Stimulated activated CD4-positive, alpha-beta T cell treated with anti-CD3 and anti-CD28 coated beads, Interleukin-4, amount 100 ng/mL, for 1 hour (primary cell): Measurements from ENCODE around the gene TGOLN2.

ENCODE experiments used
- DNase-seq: peaks from one replicate; pipeline ENCODE4 v3.0.0-alpha.2; 2020

The TGOLN2 gene

DNA sequence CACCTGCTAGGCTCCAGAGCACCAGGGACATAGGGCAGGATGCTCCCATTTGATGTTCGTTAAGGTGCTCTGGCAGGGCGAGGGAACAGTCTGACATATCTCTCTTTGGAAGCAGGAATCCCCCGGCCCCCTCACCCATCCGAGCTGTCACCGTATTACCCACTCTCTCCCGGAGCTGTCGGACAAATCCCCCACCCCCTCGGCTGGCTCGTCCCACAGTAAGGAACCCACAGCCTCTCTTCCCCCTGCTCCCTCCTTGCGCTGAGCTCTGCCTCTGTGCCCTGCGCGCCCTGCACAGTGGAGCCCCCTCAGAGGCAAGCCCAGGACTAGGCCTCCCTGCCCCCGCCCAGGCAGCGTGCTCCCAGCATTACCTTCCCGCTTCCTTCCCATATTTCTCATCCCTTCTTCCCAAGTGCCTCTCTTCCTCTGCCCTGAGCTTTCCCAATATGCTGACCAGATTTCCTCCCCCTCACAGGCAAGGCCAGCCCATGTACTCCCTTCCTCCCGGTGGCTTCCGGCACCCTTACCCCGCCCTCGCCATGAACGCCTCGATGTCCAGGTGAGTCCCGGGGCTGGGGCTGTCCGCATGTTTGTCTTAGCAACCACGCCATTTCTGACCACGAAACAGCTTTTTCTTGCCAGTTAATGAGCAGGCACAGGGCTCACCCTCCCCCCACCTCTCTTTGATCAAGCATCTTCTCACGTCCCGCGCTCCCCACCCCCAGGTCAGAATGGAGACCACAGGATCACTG, 23.8 kb downstream of the TGOLN2 start:
- no peak for DNase-seq

DNA sequence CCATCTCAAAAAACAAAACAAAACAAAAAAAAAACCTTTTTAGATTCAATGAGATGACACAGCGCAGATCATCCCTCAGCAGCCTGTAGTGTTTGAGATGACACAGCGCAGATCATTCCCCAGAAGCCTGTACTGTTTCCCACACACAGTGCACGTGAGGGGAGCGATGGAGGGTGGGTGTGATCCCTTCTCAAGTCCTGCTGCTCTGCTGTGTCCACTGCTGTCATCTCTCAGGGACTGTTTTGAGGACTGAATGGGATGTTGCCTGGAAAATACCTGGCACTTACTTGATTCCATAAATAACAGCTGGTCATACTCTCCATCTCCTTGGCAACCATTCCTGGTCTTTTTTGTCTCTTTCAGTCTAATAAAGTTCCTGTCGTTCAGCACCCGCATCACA, 25.7 kb downstream of the TGOLN2 start:
- no peak for DNase-seq

DNA sequence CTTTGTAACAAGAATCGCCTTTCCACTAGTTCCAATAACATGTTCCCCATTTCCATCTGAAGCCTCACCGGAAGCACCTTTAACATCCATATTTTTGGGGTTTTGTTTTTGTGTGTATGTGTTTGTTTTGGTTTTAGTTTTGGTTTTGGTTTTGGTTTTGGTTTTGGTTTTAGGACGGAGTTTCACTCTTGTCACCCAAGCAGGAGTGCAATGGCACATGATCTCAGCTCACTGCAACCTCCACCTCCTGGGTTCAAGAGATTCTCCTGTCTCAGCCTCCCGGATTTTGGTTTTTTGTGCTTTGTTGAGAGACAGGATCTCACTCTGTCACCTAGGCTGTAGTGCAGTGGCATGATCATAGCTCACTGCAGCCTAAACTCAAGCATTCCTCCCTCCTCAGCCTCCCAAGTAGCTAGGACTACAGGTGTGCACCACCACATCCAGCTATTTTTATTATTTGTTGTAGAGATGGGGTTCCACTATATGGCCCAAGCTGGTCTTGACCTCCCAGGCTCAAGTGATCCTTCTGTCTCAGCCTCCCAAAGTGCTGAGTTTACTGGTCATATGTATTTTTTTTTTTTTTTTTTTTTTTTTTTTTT, 36.3 kb downstream of the TGOLN2 start:
- DNase-seq = no peak

DNA sequence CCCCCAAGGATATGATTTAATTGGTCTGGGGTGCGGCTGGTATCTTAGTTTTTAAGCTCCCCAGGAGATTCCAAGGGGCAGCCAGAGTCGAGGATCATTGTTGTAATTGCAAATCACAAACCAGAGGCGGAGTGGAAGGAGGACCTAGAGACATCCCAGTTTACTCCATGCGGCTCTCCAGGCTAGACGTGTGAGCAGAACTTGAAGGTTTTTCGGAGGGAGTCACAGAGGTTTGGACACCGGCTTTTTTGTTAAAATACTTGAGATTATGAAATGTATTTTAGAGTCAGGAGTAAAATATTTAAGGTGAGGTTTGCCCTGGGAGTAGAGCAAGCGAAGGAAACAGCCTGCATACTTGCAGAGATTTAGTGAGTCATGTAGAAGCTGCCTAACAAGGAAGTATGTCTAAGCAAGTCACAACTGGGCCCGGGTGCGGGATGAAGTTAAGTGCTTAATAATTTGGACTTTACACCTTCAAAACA, 39.5 kb downstream of the TGOLN2 start:
- no peak for DNase-seq

DNA sequence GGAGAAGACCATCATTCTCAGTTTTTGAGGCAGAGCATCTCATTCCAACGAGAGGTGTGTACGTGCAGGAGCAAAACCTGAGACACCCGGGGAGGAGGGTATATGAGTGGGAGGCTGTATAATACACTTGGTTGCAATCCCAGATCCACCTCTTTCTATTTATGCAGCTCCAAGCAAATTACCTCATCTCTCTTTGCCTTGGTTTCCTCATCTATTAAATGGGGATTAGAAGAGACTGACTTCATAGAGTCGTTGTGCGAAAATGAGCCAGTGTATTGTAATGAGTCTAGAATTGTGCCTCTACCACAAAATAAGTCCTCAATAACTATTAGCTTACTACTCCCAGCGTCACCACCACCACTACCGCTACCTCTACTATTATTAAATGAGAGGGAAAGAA, 40.1 kb downstream of the TGOLN2 start:
- no peak for DNase-seq

DNA sequence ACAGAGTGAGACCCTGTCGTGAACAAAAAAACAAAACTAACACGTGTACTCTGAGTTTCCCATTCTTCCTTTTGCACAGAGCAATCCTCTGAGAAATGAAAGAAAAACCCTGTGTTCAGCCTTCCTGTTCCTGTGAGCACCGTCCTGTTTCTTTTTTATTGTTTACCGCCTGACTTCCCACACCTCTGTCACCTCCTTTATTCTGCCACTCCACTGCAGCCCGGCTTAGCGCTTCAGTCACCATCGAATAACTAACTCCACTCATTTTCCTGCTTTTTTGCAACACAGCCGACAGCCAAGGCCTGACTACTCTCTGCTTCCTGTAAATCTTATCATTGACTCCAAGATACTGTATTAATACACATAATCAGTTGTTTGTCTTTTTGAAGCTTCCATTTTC, 40.9 kb downstream of the TGOLN2 start:
- no peak for DNase-seq

DNA sequence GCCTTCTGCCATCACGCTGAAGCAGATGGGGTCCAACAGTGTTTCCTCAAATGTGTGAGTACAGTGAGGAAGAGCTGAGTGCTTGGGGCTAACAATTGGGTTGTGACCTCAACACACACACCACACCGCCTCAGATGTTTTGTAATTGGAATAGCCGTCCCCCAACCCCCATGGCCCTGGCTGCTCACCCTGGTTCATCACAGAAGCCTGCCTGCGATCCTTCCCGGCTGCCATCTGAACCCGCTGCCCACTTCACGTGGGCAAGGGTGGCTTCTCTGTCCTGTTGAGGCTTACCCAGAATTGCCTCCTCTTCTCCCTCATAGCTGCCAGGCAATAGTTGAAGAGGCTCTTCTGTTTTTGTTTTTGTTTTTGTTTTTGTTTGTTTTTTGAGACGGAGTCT, 44.1 kb downstream of the TGOLN2 start:
- no peak for DNase-seq

DNA sequence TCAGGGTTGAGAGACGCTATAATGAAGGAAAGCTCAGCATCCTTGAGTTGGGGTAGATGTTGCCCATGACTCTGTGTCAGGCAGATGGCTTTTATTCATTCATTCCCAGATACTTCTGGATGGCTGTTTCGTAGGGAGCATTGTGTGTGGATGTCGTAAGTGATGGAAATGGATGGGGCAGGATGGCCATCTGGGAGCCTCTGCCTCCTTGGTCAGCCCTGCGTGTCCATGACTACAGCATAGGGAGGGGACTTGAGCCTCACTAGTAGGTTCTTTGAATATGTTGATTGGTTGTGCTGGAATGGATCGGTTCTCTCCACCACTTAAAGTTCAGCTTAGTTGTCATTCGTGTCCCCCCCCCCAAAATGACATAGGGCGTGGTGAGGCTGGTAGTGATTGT, 44.9 kb downstream of the TGOLN2 start:
- DNase-seq = no peak

DNA sequence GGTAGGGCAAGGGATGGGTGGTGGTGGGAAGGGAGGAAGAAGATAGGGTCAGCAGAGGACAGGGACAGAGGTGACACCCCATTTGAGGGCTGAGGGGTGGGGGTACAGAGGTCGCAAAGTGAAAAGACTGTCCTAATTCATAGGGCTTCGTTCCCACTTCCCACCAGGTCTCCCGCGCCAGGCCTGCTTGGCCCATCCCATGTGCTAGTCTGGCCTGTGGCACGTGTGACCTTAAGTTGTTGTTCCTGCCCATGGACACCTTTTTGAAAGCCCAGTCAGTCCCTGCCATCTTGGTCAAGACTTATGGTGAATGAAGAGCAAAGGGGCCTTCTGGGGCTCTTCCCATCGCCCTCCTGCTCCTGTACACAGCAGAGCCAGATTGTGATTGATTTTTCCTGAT, 46.2 kb downstream of the TGOLN2 start:
- DNase-seq = no peak

DNA sequence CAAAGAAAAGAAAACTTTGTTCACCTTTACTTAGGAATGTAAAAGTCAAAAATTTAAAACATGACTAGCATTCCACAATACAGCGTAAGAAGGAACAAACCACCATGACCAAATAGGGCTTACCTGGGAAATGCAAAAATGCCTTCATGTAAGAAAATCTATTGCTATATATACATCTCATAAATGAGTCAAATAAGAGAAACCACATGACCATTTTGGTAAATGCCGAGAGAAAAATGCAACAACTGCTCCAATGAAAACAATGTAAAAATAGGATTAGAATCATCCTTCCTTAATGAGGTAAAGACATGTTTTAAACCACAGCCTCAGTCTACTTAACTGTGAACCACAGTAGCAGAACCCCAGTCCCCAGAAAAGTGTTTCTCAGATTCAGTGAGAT, 49.4 kb downstream of the TGOLN2 start:
- no peak for DNase-seq

DNA sequence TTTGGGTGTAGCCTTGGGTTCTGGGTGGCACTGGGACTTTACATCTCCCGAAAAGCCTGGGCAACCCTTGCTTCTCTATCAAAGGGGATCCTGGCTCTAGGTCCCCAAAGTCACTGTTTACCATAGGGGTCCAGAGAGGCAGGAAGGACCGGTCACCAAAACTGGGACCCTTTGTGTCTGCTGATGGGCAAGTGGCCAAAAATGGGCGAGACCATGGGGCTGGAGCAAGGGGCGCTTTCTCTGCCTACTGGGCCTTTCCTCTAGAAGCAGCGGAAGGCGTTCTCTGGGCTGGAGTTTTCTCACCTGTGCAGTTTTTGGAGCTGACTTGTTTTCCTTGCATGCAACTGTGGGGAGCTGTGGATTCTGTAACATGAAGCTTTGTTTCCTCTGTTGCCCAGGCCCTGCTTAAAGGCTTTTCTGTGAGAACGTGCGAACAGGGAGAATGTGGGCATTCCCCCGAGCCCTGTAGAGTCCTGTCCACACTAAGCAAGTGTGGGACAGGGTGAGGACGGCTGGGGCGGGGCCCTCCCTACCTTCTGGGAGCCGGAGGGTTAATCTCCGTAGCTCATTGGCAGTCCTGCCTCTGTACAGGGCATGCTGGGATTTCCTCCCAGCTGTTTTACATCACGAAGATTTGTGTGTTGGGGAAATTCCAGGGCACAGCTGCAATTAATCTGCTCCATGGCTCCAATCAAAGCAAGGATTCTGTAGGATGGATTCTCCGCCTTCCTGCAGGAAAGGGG, 50.2 kb downstream of the TGOLN2 start:
- DNase-seq = no peak

DNA sequence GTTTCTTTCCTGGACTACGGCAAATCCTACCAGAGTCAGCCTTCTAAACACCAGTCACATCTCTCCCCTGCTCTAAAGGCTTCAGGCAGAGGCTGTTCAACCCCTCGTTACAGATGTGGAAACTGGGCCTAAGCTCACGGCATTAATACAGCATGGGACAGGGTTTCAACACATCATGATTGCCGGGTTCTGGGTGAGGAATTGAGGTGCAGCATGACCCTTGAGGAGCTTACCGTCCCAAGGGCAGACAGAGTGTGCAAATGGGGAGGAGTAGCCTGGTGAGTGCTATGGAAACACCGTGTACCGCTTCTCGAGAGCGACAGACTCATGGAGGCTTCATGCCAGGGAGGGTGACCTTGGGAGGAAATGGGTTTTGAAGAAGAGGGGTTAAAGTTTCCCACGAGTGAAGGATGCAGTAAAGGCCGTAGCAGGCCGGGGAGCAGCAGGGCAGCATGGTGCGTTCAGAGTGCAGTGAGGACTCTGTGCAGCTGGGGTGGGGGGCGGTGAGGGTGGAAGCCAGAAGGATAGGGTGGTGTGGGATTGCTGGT, 51.1 kb downstream of the TGOLN2 start:
- DNase-seq = no peak

DNA sequence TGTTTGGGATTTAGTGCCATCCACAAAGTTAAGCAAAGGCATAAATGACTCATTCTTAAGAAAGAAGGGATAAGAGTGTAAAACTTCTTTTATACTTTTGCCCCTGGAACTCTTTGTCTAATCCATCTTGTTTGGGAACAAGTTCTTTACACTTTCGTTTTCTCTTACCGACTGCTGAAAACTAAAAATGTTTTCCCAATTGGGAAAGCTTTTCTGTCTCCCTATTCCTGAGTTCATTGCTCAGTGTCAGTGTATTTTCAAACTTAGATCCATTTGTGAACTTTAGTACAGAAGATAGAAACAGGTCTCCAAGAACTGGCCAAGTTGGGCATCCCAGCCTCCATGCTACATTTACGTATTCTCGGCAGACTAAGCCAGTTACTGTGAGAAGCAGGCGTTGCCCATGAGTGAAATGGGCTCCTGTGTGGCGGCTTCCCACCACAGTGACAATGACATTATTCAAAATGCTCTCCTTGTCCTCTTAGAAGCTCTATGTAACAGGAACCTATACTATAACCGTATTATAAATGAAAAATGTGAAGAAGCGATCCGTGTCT, 51.7 kb downstream of the TGOLN2 start:
- no peak for DNase-seq

DNA sequence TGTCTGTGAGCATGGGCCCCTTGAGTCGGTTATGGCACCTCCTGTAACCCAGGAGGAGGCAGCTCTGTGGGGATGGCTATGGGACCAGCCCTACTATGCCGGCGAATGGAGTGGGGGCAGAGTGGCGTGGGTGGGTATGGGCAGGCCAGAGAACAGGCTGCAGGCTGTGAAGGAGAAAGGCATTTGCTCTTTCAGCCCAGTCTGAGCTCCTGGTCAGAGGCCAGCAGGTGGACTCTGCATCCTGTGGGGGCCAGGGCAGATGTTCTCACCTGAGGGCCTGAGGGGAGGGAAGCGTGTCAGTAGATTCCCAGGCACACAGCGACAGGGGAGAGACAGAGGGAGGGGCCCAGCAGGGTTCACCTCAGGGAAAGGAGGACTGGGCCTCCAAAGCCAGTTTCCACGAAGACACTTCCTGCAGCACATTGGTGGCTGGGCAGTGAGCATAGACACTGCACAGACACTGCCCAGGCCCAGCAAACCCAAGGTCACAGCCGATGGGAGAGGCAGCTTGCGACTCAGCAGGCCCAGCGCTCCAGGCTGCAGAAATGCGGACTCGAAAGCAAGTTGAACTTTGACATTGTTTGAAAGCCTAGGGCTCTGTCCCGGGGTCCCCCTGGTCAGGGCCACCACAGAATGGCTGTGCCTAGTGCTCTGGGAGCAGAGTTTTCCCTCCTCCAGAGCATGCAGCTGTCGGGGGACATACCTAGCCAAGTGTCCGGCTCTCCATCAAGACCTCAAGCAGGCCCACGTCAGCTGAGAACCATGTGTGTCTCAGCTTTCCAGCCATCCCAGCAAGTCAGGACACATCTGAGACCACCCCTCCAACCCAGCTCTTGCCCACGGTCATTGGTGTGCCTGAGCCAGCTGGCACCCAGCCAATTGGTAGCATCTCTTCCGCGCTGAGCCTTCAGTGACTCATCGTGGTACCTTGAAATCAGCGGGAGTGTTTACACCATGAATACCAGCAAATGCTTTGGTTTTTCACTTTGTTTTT, 53.8 kb downstream of the TGOLN2 start:
- no peak for DNase-seq

DNA sequence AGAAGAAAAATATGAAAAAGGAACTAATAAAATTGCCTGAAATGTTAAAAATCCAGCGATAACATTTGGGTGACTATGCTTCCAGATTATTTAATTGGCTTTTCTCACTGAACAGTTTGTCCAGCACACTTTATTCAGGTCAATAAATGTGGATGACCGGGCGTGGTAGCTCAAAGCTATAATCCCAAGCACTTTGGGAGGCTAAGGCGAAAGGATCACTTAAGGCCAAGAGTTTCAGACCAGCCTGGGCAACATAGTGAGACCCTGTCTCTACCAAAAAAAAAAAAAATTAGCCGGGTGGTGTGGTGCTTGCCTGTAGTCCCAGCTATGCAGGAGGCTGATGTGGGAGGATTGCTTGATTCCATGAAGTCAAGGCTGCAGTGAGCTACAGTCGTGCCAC, 55.4 kb downstream of the TGOLN2 start:
- DNase-seq = no peak

DNA sequence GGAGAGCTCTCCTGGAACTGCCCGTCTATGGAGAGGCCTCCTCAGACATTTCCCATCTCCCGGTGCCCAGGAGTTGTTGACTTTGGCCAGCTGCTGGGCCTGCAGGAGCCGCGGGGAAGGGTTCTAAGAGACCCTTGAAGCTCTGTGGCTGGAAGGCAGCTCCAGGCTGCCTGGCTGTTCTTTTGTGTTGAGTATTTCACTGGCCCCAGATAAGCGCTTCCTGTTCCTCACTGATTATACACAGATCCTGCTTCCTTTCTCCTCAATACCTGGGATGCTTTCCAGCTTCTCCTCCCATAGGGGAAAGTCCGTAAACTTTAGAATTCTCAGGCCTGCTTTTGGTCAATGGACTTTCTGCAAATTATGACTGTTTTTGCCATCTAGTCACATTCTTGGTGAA, 57.8 kb downstream of the TGOLN2 start:
- no peak for DNase-seq
